HCT116 (cell line): ENCODE measurements around the gene MAML3. TPM values are rescaled to one million over a fixed set of nuclear protein-coding genes. Genes with fewer than 3 reads are reported as not detected.

ENCODE experiments used
- ATAC-seq: fragments of 200-7000 bp; cut with Tn5 transposase; 2 replicates; pipeline ENCODE4 v1.9.1; 2020; ENCODE audit warnings: mild to moderate bottlenecking, moderate library complexity
- BruUV-seq: library from RNA; stranded (reverse); fragments of 400-500 nt; replicated peaks from 2 replicates; lab custom pipeline; 2021; lab: Mats Ljungman, UMichigan
- CTCF ChIA-PET: fragments of 300-600 bp; sonication (Branson Sonifier 250); formaldehyde crosslinking; loops from one replicate; lab custom pipeline; 2021; ENCODE audit warnings: antibody characterized with exemption; lab: Charles Lee
- POLR2A ChIA-PET: fragments of 300-600, 350-600 bp; sonication (Branson Sonifier 250); formaldehyde crosslinking; loops from one replicate; lab custom pipeline; 2021; ENCODE audit warnings: antibody characterized with exemption; lab: Charles Lee
- RAD21 ChIA-PET, 2 experiments: fragments of 300-600 bp; sonication (Branson Sonifier 250); formaldehyde crosslinking; loops; one replicate each; lab custom pipeline; 2023; ENCODE audit warnings: low total read pairs in 2 of 2; ENCODE audit not compliant: uncharacterized antibody in 2 of 2, unreplicated experiment in 2 of 2, low non-redundant PET in 1 of 2; lab: Charles Lee
- DNase-seq: peaks from one replicate; pipeline ENCODE4 v3.0.0-alpha.2; 2010; ENCODE audit warnings: low read depth, low spot score
- H2AFZ ChIP-seq: fragments of 200-600 bp; shearing (Covaris generic), sonication (generic); 2 replicates; pipeline ENCODE4 v1.6.1; 2017; ENCODE audit warnings: low read depth, mixed run types, mixed read lengths, antibody characterized with exemption, low read length; ENCODE audit not compliant: poor library complexity, severe bottlenecking
- H3K27ac ChIP-seq: 2 replicates; pipeline ENCODE4 v1.5.1; 2012; ENCODE audit warnings: low read depth, low read length
- H3K27me3 ChIP-seq: fragments of 200-600 bp; sonication (generic); 2 replicates; pipeline ENCODE4 v1.6.1; 2016; ENCODE audit warnings: mixed run types, low read length, mixed read lengths; ENCODE audit not compliant: insufficient read depth
- H3K36me3 ChIP-seq, 2 experiments: fragments of 200-500 bp in 1 of 2; fragments of 200-600 bp in 1 of 2; sonication (Bioruptor generic) in 1 of 2; sonication (generic) in 1 of 2; 2 replicates each; pipeline versions ENCODE4 v1.5.1 to v1.6.1; 2014 to 2016; ENCODE audit warnings: low read length in 2 of 2, inconsistent platforms in 1 of 2, mixed read lengths in 1 of 2, mixed run types in 1 of 2; ENCODE audit not compliant: insufficient read depth in 2 of 2, control insufficient read depth in 1 of 2
- H3K4me1 ChIP-seq, 2 experiments: fragments of 200-600 bp in 1 of 2; sonication (generic) in 1 of 2; 2 replicates each; pipeline versions ENCODE4 v1.5.1 to v1.6.1; 2012 to 2017; ENCODE audit warnings: low read length in 2 of 2, inconsistent platforms in 1 of 2, mild to moderate bottlenecking in 1 of 2, mixed read lengths in 1 of 2, mixed run types in 1 of 2, moderate library complexity in 1 of 2; ENCODE audit not compliant: insufficient read depth in 2 of 2, control insufficient read depth in 1 of 2
- H3K4me2 ChIP-seq: fragments of 200-600 bp; sonication (generic); 2 replicates; pipeline ENCODE4 v1.6.1; 2017; ENCODE audit warnings: mixed run types, low read length, mixed read lengths
- H3K4me3 ChIP-seq, 2 experiments: fragments of 200-600 bp in 1 of 2; sonication (generic) in 1 of 2; replicated peaks in 1 of 2; 2 replicates each; pipeline ENCODE4 v1.5.1; 2011 to 2016; ENCODE audit warnings: low read length in 2 of 2, control low read depth in 1 of 2, low read depth in 1 of 2, mild to moderate bottlenecking in 1 of 2, mixed read lengths in 1 of 2, mixed run types in 1 of 2
- H3K79me2 ChIP-seq: fragments of 200-600 bp; sonication (generic); 2 replicates; pipeline ENCODE4 v1.6.1; 2017; ENCODE audit warnings: mild to moderate bottlenecking, mixed run types, low read length, moderate library complexity, mixed read lengths; ENCODE audit not compliant: insufficient read depth
- H3K9ac ChIP-seq: fragments of 200-600 bp; sonication (generic); 2 replicates; pipeline ENCODE4 v1.6.1; 2016; ENCODE audit warnings: low read length, mixed read lengths
- H3K9me2 ChIP-seq: fragments of 200-600 bp; sonication (generic), shearing (Covaris generic); 2 replicates; pipeline ENCODE4 v1.6.1; 2017; ENCODE audit warnings: mixed run types, mild to moderate bottlenecking, moderate library complexity; ENCODE audit not compliant: insufficient read depth
- H3K9me3 ChIP-seq, 2 experiments: fragments of 200-500 bp in 1 of 2; fragments of 200-600 bp in 1 of 2; sonication (Bioruptor generic) in 1 of 2; sonication (generic) in 1 of 2; 2 replicates each; pipeline ENCODE4 v1.6.1; 2014 to 2017; ENCODE audit warnings: low read length in 2 of 2, mixed read lengths in 2 of 2, inconsistent platforms in 1 of 2, low read depth in 1 of 2, mild to moderate bottlenecking in 1 of 2, mixed run types in 1 of 2, moderate library complexity in 1 of 2; ENCODE audit not compliant: control insufficient read depth in 1 of 2, insufficient read depth in 1 of 2
- H4K20me1 ChIP-seq: fragments of 200-600 bp; sonication (generic), shearing (Covaris generic); 2 replicates; pipeline ENCODE4 v1.6.1; 2017; ENCODE audit warnings: mixed run types, mild to moderate bottlenecking, moderate library complexity; ENCODE audit not compliant: insufficient read depth
- EZH2phosphoT487 ChIP-seq: fragments of 200-600 bp; IDR thresholded peaks from 2 replicates; pipeline ENCODE4 v1.6.1; 2018; ENCODE audit warnings: antibody characterized with exemption, borderline replicate concordance
- SRF ChIP-seq: IDR thresholded peaks from 2 replicates; pipeline ENCODE4 v1.6.1; 2012; ENCODE audit warnings: low read depth
- ZBTB33 ChIP-seq: IDR thresholded peaks from 2 replicates; pipeline ENCODE4 v1.6.1; 2011; ENCODE audit warnings: mild to moderate bottlenecking, low read length, moderate library complexity; ENCODE audit not compliant: insufficient replicate concordance; ENCODE audit errors: extremely low read depth
- intact Hi-C: fragments of 100-400 bp; cut with micrococcal nuclease; formaldehyde crosslinking; loops from 2 replicates; pipeline ENCODE4 v1.10.0; 2022
- total RNA-seq: library from RNA; stranded (reverse); gene quantifications from one replicate; pipeline ENCODE4 v1.2.1, GENCODE V29; 2021; ENCODE audit not compliant: unreplicated experiment

The MAML3 gene
- total RNA-seq, 1 experiment from 2014 or later: 3.1 TPM

GRCh38 chr4:139846766-139847165 is 307.2 kb downstream of the MAML3 start:
- Histone ChIP-seq H3K9ac (no peak overlapping the region), H4K20me1 (no peaks in the 10 kb centered on the region), H2AFZ (no peak overlapping the region), H3K4me1 (no peaks in the 10 kb centered on the region), H3K4me3 (no peak overlapping the region)
- CTCF ChIA-PET: no interaction called here
- ATAC-seq (no peak), DNase-seq (no peak)
- no peak for TF ChIP-seq SRF
- TF ChIP-seq, all 23 proteins: peak for 0
- no peaks in the 10 kb centered on the region for H3K9me3 ChIP-seq
- peaks cover 32% of the 10 kb centered on the region for H3K27me3 ChIP-seq
- H3K4me2 ChIP-seq: no peak overlapping the region
- H3K79me2 ChIP-seq: no peaks in the 10 kb centered on the region
- intact Hi-C loops: no loop called here
- no peaks in the 10 kb centered on the region for H3K9me2 ChIP-seq
- H3K36me3 ChIP-seq: no peaks in the 10 kb centered on the region
- ChIA-PET RAD21 (no interaction called here), POLR2A (no interaction called here)
- H3K27ac ChIP-seq: no peak overlapping the region
- BruUV-seq: no TSS peak

- Histone ChIP-seq H2AFZ (no peak overlapping the region), H3K9me3 (no peaks in the 10 kb centered on the region), H3K4me2 (no peak overlapping the region), H3K9me2 (no peaks in the 10 kb centered on the region), H3K4me3 (no peak overlapping the region), H3K9ac (no peak overlapping the region), H3K4me1 (no peaks in the 10 kb centered on the region), H3K27ac (no peak overlapping the region), H3K36me3 (no peaks in the 10 kb centered on the region), H4K20me1 (no peaks in the 10 kb centered on the region), H3K79me2 (no peaks in the 10 kb centered on the region), H3K27me3 (peaks cover 32% of the 10 kb centered on the region)
- POLR2A ChIA-PET: no interaction called here
- DNase-seq (no peak), ATAC-seq (no peak)
- RAD21 ChIA-PET: no interaction called here
- no TSS peak for BruUV-seq
- CTCF ChIA-PET: no interaction called here
- intact Hi-C loops: no loop called here
- TF ChIP-seq EZH2phosphoT487: no peak
- no peak for TF ChIP-seq ZBTB33
These were observed 308.4 kb downstream of the MAML3 start for GRCh38 chr4:139845453-139846093.
